ENCODE data around the gene ARRDC5.
"Not testable (repeated sequence)": the region's sequence is repeated elsewhere in the genome, so short reads cannot be mapped to it uniquely, and the experiment has no call there.

DNA sequence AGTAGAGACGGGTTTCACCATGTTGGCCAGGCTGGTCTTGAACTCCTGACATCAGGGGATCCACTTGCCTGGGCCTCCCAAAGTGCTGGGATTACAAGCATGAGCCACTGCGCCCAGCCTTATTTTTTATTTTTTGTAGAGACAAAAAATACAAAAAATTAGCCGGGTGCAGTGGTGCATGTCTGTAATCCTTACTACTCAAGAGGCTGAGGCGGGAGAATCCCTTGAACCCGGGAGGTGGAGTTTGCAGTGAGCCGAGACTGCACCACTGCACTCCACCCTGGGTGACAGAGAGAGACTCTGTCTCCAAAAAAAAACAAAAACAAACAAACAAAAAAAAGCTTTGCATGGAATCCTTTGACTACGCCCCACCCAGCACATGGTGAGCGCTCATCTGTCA, 49.2 kb downstream of the ARRDC5 start:
- TF ChIP-seq, protein P1, sequence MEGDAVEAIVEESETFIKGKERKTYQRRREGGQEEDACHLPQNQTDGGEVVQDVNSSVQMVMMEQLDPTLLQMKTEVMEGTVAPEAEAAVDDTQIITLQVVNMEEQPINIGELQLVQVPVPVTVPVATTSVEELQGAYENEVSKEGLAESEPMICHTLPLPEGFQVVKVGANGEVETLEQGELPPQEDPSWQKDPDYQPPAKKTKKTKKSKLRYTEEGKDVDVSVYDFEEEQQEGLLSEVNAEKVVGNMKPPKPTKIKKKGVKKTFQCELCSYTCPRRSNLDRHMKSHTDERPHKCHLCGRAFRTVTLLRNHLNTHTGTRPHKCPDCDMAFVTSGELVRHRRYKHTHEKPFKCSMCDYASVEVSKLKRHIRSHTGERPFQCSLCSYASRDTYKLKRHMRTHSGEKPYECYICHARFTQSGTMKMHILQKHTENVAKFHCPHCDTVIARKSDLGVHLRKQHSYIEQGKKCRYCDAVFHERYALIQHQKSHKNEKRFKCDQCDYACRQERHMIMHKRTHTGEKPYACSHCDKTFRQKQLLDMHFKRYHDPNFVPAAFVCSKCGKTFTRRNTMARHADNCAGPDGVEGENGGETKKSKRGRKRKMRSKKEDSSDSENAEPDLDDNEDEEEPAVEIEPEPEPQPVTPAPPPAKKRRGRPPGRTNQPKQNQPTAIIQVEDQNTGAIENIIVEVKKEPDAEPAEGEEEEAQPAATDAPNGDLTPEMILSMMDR (IDR thresholded peaks at IDR 0.05; ENCODE audit: poor library complexity) = not testable (repeated sequence)
- TF ChIP-seq EZH2 (IDR thresholded peaks at IDR 0.05; ENCODE audit: borderline replicate concordance); EZH2phosphoT487 (IDR thresholded peaks at IDR 0.05; ENCODE audit: low read depth, severe bottlenecking, unreplicated experiment): not testable (repeated sequence)

All from hepatocyte (in vitro differentiated cells).